ENCODE measurements around the gene ETV7. TPM values are rescaled to one million over a fixed set of nuclear protein-coding genes. Genes with fewer than 3 reads are reported as not detected.

The ETV7 gene
- total RNA-seq, 4 donors from 2014 or later: 1.3 to 1.5 TPM; not detected in 2

DNA sequence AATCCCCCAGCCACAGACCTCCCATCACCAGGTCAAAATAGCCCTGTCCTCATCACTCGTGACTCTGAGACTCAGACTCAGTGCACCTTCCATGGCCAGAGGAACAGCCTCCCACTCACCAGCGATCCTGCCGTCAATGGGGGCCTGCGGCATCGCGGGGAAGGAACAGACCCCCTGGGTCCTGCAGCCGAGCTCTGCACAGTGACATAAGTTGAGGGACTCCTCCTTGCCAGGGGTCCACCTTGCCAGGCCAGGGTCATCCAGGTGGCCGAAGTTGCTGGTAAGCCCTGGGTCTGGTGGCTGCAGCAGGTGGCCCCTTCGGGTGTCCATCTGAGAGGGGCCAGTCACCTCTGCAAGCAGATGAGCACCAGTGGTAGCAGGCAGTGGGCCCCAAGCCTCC is 16.3 kb downstream of the ETV7 start:
- no peak overlapping the region for H3K27ac ChIP-seq
- H3K36me3 ChIP-seq: no peaks in the 10 kb centered on the region
- 94% methylated on average over 3 of the region's 9 CpGs; no CpG with 5 or more reads in 1 of the 2 donors for WGBS, 2 donors (ENCODE audit: low coverage in 1 of 2)
- H3K9me3 ChIP-seq: no peaks in the 10 kb centered on the region
- no peaks in the 10 kb centered on the region for H3K4me1 ChIP-seq
- no peaks in the 10 kb centered on the region for H3K27me3 ChIP-seq
- no peak for ATAC-seq
- TF ChIP-seq POLR2A (IDR thresholded peaks at IDR 0.05) (no peak), POLR2AphosphoS5 (IDR thresholded peaks at IDR 0.05) (no peak), EP300 (IDR thresholded peaks at IDR 0.05) (no peak)
- TF ChIP-seq, protein P1, sequence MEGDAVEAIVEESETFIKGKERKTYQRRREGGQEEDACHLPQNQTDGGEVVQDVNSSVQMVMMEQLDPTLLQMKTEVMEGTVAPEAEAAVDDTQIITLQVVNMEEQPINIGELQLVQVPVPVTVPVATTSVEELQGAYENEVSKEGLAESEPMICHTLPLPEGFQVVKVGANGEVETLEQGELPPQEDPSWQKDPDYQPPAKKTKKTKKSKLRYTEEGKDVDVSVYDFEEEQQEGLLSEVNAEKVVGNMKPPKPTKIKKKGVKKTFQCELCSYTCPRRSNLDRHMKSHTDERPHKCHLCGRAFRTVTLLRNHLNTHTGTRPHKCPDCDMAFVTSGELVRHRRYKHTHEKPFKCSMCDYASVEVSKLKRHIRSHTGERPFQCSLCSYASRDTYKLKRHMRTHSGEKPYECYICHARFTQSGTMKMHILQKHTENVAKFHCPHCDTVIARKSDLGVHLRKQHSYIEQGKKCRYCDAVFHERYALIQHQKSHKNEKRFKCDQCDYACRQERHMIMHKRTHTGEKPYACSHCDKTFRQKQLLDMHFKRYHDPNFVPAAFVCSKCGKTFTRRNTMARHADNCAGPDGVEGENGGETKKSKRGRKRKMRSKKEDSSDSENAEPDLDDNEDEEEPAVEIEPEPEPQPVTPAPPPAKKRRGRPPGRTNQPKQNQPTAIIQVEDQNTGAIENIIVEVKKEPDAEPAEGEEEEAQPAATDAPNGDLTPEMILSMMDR (IDR thresholded peaks at IDR 0.05): no peak
- H3K4me3 ChIP-seq: no peak overlapping the region

DNA sequence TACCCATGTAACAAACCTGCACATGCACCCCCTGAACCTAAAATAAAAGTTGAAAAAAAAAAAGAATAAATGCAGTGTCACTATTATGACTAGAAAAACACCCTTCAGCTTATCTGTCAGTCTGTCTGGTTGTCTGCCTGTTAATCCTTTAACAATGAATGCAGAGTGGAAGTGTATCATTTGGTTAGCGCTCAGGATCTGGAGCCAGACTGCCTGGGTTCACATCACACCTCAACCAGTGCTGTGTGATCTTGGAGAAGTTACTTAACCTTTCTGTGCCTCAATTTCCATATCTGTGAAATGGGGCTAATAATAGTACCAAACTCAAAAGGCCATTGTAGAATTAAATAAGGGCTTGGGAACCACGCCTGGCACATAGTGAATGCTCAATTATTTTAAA is 16.8 kb downstream of the ETV7 start:
- H3K9me3 ChIP-seq: no peaks in the 10 kb centered on the region
- TF ChIP-seq, protein P1 (IDR thresholded peaks at IDR 0.05): no peak
- TF ChIP-seq POLR2AphosphoS5 (IDR thresholded peaks at IDR 0.05) (no peak), POLR2A (IDR thresholded peaks at IDR 0.05) (no peak), EP300 (IDR thresholded peaks at IDR 0.05) (no peak)
- no peak overlapping the region for H3K27ac ChIP-seq
- 92 to 100% methylated on average over 2 of the region's 2 CpGs for WGBS, 2 donors (ENCODE audit: low coverage in 1 of 2)
- ATAC-seq: no peak
- H3K27me3 ChIP-seq: no peaks in the 10 kb centered on the region
- H3K4me3 ChIP-seq: no peak overlapping the region
- no peaks in the 10 kb centered on the region for H3K36me3 ChIP-seq
- H3K4me1 ChIP-seq: no peaks in the 10 kb centered on the region

DNA sequence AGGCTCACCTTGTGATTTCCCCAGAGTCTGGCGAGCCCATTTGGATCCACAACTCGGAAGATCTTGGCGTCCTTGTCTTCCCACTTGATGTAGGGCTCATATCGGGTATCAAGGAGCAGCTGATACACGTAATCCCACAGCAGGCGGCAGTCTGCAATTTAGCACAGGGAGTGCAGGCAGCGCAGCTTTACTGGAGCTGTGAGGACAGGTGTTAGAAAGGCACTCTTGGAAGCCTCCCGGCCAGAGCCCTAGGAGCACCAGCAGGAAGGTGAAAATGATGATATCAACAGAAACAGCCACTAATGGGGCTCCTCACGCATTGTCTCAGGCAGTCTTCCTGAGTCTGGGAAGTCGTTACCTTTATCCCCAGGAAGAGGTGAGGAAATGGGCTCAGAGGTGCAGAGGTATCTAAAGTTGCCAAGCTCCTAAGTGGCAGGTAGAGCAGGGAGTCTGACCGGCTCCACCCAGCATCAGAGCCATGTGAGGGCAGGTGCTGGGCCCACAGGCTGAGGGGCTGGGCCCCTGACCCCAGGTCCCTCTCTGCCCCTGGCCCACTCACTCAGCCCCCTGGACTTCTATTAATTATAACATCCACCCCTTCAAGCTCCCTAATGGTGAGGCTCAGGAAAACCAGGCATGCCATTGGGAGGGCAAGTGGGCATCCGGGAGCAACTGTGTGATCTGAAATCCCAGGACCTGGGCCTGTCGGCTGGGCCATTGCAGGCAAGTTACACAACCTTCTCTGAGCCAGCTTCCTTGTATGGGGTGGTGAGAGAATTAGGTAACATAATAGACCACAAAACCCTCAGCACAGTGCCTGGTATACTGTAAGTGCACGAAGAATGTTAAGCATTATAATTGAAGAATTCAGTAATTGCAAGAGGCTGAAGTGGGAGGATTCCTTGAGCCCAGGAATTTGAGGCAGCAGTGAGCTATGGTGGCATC is 18.3 kb downstream of the ETV7 start:
- Histone ChIP-seq H3K36me3 (no peaks in the 10 kb centered on the region), H3K4me1 (no peaks in the 10 kb centered on the region), H3K9me3 (no peaks in the 10 kb centered on the region), H3K4me3 (no peak overlapping the region), H3K27me3 (no peaks in the 10 kb centered on the region), H3K27ac (no peak overlapping the region)
- TF ChIP-seq, protein P1 (IDR thresholded peaks at IDR 0.05): no peak
- no peak for TF ChIP-seq POLR2A (IDR thresholded peaks at IDR 0.05)
- TF ChIP-seq POLR2AphosphoS5 (IDR thresholded peaks at IDR 0.05): no peak
- no peak for TF ChIP-seq EP300 (IDR thresholded peaks at IDR 0.05)
- WGBS, 2 donors (ENCODE audit: low coverage in 1 of 2): 86 to 95% methylated on average over 4 to 7 of the region's 14 CpGs
- no peak for ATAC-seq

DNA sequence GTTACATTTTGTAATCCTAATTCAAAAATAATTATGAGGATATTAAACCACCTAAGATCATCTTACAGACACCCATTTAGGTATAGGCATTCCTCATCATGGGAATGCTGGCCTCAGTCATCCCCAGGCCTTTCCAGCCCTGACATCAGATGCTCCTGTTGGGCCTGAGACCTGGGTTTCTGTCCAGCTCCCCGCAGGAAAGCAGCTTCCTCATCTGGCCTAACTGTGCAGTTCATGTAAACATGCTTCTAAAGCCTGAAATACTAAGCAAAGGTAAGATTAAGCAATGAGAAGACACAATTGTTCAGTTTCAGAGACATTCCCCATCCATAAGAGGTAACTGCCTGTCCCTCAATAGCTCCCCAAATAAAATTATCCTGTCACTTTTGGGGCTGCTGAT is 19.0 kb downstream of the ETV7 start:
- Histone ChIP-seq H3K27ac (no peak overlapping the region), H3K9me3 (no peaks in the 10 kb centered on the region), H3K4me3 (no peak overlapping the region), H3K27me3 (no peaks in the 10 kb centered on the region), H3K4me1 (no peaks in the 10 kb centered on the region), H3K36me3 (no peaks in the 10 kb centered on the region)
- ATAC-seq: no peak
- no peak for TF ChIP-seq POLR2A (IDR thresholded peaks at IDR 0.05)
- TF ChIP-seq, protein P1 (IDR thresholded peaks at IDR 0.05): no peak
- TF ChIP-seq POLR2AphosphoS5 (IDR thresholded peaks at IDR 0.05): no peak
- TF ChIP-seq EP300 (IDR thresholded peaks at IDR 0.05): no peak
- no CpG with 5 or more reads among the region's 1 CpG for WGBS, 2 donors (ENCODE audit: low coverage in 1 of 2)

DNA sequence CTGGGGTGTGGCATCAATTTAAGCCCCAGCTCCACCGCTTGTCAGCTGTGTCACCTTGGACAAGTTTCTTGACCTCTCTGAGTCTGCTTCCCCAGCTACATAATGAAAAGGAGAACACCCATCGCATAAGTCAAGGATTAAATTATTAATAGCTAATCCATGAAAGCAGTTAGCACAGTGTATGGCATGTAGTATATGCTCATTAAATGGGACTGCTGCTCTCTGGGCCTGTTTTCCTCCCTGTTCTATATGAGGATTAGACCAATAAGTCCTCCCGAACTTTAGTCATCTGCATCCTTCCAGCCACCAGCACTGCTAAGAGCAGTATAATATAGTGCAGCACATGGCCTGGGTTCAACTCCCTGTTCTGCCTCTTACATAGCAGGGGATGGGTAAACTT is 19.7 kb downstream of the ETV7 start:
- no peak for TF ChIP-seq POLR2AphosphoS5 (IDR thresholded peaks at IDR 0.05)
- no peak for TF ChIP-seq EP300 (IDR thresholded peaks at IDR 0.05)
- TF ChIP-seq POLR2A (IDR thresholded peaks at IDR 0.05): no peak
- TF ChIP-seq, protein P1 (IDR thresholded peaks at IDR 0.05): no peak
- no peaks in the 10 kb centered on the region for H3K4me1 ChIP-seq
- no peak overlapping the region for H3K4me3 ChIP-seq
- H3K27me3 ChIP-seq: no peaks in the 10 kb centered on the region
- H3K36me3 ChIP-seq: no peaks in the 10 kb centered on the region
- H3K27ac ChIP-seq: no peak overlapping the region
- H3K9me3 ChIP-seq: no peaks in the 10 kb centered on the region
- WGBS, 2 donors (ENCODE audit: low coverage in 1 of 2): 94 to 100% methylated on average over 1 to 2 of the region's 3 CpGs
- no peak for ATAC-seq

Data from gastroesophageal sphincter (tissue), 4 donors.